Astrocyte of the cerebellum (primary cell): ENCODE data around the gene PAQR4.
"Not testable (repeated sequence)": the region's sequence is repeated elsewhere in the genome, so short reads cannot be mapped to it uniquely, and the experiment has no call there.

ENCODE experiments used
- DNase-seq: peaks from one replicate; pipeline ENCODE4 v3.0.0-alpha.2; 2011; ENCODE audit warnings: low read depth
- H3K4me3 ChIP-seq: 2 replicates; pipeline ENCODE4 v1.5.1; 2011; ENCODE audit warnings: mild to moderate bottlenecking, low read depth, low read length, moderate library complexity
- in situ Hi-C: cut with HindIII; loops from 2 replicates; pipeline ENCODE4 v1.10.0; 2017; ENCODE audit warnings: low sequenced_read_pairs
- TF ChIP-seq, protein P1 (sequence below): IDR thresholded peaks from 2 replicates; pipeline ENCODE4 v1.5.1; 2012; ENCODE audit warnings: low read length, low read depth, moderate library complexity, mild to moderate bottlenecking; ENCODE audit errors: missing control alignments

Gene PAQR4

GRCh38 chr16:2934450-2934849, 34.7 kb upstream of the PAQR4 start:
- in situ Hi-C loops = no loop called here

GRCh38 chr16:2936436-2937011, 32.6 kb upstream of the PAQR4 start:
- DNase-seq = no peak
- TF ChIP-seq, protein P1, sequence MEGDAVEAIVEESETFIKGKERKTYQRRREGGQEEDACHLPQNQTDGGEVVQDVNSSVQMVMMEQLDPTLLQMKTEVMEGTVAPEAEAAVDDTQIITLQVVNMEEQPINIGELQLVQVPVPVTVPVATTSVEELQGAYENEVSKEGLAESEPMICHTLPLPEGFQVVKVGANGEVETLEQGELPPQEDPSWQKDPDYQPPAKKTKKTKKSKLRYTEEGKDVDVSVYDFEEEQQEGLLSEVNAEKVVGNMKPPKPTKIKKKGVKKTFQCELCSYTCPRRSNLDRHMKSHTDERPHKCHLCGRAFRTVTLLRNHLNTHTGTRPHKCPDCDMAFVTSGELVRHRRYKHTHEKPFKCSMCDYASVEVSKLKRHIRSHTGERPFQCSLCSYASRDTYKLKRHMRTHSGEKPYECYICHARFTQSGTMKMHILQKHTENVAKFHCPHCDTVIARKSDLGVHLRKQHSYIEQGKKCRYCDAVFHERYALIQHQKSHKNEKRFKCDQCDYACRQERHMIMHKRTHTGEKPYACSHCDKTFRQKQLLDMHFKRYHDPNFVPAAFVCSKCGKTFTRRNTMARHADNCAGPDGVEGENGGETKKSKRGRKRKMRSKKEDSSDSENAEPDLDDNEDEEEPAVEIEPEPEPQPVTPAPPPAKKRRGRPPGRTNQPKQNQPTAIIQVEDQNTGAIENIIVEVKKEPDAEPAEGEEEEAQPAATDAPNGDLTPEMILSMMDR = no peak
- in situ Hi-C loops = no loop called here
- no peak overlapping the region for H3K4me3 ChIP-seq

More at GRCh38 chr16:2934450-2934849, 34.7 kb upstream of the PAQR4 start:
- TF ChIP-seq, protein P1 = no peak
- no peak overlapping the region for H3K4me3 ChIP-seq
- no peak for DNase-seq

DNA sequence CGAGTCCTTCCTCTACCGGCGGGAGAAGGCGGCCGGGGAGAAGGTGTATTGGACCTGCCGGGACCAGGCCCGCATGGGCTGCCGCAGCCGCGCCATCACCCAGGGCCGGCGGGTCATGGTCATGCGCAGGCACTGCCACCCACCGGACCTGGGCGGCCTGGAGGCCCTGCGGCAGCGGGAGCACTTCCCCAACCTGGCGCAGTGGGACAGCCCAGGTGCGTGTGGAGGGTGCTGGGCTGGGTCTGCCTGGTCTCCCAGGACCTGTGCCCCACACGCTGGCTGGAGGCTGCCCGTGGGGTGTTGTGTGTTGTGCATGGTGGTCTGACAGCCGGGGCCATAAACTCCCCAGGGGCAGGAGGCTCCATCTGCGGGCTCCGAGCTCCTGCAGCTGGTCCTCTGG, 32.0 kb upstream of the PAQR4 start:
- in situ Hi-C loops = no loop called here
- H3K4me3 ChIP-seq = no peak overlapping the region

DNA sequence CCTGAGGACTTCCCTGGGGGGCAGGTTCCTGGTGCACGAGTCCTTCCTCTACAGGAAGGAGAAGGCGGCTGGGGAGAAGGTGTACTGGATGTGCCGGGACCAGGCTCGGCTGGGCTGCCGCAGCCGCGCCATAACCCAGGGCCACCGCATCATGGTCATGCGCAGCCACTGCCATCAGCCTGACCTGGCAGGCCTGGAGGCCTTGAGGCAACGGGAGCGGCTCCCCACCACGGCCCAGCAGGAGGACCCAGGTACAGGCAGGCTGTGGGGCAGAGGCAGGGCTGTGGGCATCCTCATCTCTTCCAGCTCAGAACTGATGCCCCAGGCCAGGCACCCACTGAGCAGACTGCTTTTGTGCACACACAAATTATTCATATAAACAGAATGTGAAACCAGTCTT, 30.9 kb upstream of the PAQR4 start:
- in situ Hi-C loops = no loop called here
- TF ChIP-seq, protein P1 = no peak
- DNase-seq = no peak
- no peak overlapping the region for H3K4me3 ChIP-seq

More for the DNA sequence above, 32.0 kb upstream of the PAQR4 start:
- no peak for DNase-seq
- TF ChIP-seq, protein P1 = no peak

DNA sequence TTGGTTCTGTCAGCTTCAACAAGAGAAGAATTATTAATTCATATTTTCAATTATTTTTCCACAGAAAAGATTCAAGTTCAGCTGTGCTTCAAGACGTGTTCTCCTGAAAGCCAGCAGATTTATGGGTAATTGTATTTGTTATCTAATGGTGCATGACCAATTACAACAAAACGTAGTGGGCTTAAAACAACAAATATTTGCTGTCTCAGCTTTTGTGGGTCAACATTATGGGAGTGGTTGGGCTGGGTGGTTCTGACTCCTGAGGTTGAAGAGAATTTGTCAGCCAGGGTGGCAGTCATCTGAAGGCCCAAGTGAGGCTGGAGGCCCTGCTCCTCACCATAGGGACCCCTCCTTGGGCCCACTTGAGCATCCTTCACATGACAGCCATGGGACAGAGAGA, 29.2 kb upstream of the PAQR4 start:
- H3K4me3 ChIP-seq = no peak overlapping the region
- TF ChIP-seq, protein P1 = no peak
- no peak for DNase-seq
- in situ Hi-C loops = no loop called here

- TF ChIP-seq, protein P1 = no peak
- DNase-seq = no peak
- in situ Hi-C loops = no loop called here
- no peak overlapping the region for H3K4me3 ChIP-seq
These were observed 27.1 kb upstream of the PAQR4 start for GRCh38 chr16:2942045-2942444.

DNA sequence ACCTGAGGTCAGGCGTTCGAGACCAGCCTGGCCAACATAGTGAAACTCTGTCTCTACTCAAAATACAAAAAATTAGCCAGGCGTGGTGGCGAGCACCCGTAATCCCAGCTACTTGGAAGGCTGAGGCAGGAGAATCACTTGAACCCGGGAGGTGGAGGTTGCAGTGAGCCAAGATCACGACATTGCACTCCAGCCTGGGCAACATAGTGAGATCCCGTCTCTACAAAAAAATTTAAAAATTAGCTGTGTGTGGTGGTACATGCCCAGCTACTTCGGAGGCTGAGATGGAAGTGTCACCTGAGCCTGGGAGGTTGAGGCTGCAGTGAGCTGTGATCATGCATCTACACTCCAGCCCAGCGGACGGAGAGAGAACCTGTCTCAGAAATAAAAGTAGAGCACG, 25.4 kb upstream of the PAQR4 start:
- DNase-seq, in situ Hi-C loops, H3K4me3 ChIP-seq: not testable (repeated sequence)
